ENCODE data around the gene KRT39.

The KRT39 gene

DNA sequence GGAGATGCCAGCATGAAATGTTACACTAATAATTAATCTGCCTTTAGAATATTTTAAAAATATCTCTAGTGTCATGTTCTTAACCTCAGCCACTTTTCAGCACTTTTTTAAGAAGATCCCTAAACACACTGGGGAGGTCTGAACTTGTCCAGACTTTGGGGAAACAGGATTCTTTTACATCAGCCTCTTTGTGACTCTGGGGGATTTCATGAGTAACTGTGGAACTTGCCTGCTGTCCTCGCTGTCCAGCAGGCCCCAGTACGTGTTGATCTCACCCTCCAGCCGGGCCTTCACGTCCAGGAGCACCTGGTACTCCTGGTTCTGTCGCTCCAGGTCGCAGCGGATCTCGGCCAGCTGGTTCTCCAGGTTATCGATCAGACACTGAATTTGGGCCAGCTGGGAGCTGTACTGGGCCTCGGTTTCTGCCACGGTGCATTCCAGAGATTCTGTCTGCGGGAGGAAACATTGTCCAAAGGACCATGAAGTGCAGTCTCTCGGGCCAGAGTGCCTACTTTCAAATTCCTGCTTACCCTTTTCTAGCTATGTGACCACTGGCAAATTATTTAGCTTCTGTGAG is 11.9 kb upstream of the KRT39 start:
- DNase-seq, result no peak

DNA sequence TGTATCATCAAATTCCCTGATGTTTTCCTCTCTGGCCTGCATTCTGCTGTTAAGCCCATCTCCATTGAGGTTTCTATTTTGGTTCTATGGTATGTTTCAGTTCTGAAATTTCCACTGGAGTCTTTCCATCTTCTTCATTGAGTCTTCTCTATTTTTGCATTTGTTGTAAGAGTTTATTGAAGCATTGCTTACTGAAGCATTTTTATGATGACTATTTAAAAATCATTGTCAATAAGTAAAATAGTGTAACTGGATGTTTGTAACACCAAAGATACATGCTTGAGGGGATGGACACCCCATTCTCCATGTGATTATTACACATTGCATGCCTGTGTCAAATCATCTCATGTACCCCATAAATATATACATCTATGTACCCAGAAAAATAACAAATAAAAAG is 8.8 kb upstream of the KRT39 start:
- DNase-seq, result no peak

DNA sequence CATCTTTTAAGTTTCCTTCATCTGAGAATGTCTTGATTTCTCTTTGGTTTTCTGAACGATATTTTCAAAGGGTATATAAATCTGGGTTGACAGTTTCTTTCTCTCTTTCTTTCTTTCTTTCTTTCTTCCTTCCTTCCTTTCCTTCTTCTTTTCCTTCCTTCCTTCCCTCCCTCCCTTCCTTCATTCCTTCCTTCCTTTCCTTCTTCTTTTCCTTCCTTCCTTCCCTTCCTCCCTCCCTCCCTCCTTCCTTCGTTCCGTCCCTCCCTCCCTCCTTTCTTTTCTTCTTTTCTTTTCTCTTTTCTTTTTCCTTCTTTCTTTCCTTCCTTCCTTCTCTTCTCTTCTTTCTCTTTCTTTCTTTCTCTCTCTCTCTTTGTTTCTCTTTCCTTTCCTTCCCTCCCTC is 7.6 kb upstream of the KRT39 start:
- DNase-seq, result no peak

DNA sequence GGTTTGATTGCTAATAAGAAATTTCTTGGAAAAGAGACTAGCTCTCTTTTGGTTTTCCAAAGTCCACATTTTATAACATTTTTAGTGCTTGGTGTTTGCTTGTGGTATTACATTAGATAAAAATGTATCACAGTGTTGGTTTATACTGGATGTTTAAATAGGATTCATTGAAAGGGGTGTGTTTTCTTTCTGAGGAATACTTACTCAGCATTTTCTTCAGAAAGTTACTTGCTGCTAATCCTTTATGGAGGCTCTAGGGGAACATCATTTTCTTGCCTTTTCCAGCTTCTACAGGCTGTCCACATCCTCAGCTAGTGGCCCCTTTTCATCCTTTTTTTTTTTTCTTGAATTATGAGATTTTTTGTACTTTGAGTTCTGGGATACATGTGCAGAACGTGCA is 834 bp upstream of the KRT39 start:
- no peak for DNase-seq

DNA sequence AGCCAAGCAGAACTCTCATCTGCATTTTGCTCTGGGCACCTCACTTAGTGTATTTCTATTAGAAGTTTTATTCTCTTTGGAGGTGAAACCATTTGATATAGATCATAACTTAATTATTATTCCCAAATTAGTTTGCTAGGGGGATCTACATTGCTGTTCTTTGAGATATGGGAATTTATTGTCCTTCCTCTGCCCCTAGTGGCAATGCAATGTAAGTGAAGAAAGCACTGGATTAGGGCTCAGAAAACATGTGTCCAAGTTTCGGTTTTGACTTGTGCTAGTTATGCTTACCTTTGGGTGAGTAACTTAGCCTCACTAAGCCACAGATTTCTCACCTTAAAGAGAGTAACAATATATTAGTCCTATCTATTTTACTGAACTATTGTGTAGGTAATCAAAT is 2.9 kb downstream of the KRT39 start:
- no peak for DNase-seq

DNA sequence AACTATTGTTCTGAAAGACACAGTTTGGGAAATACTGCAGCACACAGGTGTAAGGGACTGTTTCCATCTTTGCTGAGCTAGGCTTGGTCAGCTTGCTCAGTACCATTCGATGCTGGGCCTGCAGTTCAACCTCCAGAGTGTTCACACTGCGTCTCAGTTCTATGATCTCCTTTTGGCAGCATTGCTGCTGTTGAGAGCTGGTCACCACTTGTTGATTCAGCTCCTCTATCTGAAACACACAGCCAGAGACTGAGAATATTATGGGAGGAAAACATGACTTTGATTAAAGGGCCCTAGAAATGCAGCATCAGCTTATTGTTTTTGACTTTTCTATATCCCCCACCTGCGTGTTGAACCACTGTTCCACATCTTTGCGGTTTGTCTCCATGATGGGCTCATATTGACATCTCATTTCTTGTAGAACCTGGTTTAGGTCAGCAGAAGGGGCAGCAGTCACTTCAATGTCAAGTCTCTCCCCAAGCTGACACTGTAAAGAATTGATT is 4.6 kb downstream of the KRT39 start:
- DNase-seq, result no peak

DNA sequence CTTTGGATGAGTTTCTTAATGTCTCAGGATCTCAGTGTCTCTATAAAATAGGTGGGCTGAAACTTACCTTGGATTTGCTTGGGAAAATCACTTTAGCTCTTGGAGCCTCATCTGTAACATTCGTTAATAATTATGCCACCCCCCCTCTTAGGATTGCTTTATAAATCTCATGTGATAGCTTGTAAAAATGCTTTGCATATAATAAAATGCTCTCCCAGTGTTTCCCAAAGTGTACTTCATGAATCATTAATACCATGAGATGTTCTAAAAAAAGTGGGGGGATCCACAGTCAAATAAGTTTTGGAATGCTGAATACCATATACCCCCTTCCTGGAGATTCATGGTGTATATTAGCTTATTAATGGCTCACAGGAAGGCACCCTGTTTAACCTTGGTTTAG is 5.2 kb downstream of the KRT39 start:
- no peak for DNase-seq

DNA sequence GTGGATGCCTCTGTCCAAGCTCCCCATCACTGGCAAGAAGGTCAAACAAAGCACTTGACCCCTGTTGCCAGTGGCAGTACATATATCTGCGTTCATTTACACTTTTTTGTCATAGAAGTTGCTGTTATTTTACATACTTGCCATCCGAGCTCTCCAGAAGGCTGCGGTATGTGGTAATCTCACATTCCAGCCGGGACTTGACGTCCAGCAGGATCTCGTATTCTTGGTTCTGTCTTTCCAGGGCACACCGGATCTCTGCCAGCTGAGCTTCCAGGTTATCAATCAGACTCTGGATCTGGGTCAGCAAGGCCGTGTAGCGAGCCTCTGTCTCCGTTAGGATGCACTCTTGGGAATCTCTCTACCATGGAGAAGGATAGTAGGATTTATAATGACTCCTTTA is 6.6 kb downstream of the KRT39 start:
- no peak for DNase-seq

DNA sequence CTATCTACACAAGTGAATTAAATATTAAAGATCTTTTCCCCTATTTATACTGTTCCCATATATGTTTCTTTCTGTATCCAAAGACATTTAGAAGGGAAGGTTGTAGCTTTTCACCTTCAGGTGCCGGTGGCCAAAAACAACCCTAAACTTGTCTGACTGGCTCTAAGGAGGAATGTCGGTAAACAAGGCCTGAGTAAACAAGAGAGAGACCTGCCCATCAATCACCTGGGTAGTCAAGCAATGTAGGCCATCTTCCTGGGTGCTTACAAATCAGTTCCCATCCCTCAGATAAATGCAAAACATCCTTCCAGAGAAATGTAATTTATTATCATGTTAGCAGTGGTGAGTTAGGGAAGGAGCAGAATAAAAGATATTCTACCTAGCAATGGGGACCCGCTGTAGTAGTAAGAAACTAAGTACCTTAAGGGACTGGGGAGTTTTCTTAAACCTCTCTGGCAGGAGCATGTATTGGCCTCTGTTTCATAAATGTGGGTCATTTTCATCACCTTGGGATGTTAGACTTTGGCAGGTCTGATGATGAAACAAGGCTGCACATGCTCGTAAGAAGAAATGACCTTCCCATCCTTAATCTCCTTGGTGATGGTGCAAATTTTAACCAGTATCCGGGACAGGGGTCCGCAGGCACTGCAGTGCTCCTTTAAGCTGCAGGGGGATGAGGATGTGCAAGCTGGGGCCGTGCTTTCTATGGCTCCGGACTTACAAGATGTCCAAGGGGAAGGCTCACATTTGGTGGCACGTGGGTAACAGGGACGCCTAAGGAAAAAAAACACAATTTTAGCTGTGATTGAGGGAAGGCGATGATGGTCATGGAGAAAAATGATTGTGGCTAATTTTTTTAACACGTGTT is 8.4 kb downstream of the KRT39 start:
- no peak for DNase-seq

DNA sequence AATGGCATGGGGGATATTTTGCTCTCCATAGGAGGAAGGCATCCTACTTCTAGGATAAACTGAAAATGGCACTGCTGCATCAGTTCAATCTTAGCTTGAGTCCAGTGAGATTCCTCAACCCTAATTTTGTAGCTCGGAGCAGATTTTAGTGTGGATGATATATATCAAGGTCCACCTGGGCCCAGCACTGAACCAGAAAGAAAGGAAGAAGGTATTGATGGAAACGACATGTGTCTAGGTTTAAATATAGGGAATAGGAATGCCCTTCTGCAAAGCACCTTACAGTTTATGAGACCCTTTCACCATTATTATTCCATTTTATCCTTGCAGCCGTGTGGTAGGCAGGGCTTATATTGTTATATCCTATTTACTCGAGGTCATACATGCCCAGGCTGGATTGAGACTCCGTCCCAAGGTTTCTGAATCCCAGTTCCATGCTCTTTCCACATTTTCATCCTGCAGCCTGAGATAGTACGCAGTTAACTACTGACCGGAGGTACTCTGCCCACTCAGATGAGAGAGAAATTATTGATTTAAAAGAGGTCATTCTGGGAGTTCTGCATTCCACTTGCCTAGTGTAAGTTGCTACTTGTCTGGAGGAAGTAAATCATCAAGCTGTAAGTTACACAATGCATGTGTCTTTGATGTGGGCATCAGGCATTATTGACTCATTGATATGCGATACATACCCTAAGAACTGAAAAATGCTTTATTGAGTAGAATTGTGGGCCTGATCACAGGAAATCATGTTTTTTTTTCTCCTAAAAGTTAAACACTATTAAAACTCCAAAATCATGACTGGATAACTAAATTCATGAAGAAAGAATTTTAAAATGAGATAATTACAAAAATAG is 10.1 kb downstream of the KRT39 start:
- no peak for DNase-seq

DNA sequence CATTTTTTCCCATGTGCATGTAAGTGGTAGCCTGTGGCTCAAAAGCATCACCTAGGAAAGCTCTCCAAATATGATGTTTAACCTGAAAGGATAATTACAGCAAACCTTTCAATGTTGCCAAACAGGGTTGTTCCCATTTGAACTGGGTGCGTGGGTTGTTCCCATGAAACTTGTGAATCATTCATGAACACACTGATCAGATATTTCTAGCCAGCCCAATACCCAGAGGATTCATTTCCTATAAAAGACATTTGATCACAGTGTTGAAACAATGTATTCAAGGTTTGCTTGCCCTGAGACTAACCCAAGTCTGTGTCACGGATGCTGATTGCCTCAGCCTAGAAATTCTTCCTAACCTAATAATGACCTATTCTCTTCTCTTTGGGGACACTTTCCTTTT is 12.9 kb downstream of the KRT39 start:
- DNase-seq, result peak; percentile 4

DNA sequence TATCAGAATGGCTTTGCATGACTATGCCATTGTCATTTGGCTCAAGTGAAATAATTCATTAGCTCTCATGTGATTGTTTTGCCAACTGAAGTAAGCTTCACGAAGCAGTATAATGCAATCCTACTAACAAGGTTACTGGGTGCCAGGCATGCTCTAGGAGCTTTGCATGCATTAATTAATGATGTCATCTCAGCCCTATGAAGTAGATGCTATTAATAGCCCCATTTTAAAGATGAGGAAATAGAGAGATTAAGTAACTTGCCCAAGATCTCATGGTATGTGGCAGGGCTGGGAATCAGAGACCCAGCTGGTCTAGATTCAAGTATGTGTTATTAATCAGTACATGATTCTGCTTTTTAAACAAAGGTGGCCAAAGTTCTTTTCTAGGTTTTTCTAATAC is 14.1 kb downstream of the KRT39 start:
- no peak for DNase-seq

DNA sequence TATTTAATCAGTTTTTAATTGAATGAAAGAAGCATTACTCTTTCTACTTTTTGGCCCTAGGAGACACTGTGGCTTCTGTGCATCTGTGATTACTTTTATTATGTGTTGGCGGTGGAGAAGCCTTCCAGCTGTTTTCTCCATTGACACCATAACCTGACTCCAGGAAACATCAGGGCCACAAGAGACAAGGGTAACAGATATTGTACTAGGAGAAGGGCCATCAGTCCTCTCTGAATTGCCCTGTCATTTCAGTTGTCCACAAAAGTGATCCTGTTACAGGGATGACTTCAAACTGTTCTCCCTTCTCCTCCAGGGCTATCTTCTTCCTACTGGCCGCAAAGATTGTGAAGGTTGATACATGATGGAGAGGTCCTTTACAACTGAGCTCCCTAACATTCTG is 14.6 kb downstream of the KRT39 start:
- no peak for DNase-seq

DNA sequence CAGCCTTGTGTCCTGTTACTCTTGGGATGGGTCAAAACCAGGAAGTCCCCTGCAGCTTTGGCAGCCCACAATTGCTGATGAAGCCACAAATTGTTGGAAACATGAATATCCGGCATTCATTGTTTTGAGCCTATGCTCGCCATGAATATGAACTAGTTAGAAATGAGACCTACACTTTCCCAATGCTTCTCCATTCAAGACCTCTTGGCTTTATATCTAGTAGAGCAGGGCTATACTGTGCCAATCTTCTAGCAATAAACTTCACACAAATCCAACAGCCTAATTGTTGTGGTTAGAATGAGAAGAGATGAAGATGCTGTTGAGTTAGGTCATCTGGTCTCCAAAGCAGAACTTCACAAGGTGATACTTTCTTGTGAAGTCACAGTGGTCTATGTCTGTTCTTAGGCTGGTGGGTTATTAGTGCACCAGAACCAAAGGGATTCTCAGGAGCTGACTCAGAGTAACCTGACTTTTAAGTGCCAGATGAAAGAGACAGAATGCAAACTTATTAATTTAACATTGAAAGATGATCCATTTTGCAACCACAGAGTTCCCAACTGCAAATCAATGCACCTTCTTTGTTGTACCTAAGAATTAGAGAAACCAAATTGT is 15.6 kb downstream of the KRT39 start:
- no peak for DNase-seq

DNA sequence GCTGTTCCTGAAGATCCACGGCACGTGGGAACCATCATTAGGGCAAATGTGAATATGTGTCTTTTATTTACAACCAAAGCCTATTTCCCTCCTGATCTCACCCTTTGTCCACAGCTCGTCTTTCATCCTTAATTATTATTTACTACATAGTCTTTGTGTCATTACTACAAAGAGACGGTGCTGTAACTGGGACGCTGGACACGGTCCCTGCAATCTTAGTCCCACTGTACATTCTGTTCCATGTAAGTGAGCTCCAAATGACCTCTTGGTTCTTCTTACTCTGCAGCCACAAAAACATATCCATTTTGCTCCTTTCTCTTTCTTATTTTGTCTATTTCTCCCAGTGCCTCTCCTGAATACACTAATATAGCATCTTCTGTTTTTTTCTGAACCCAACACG is 16.6 kb downstream of the KRT39 start:
- DNase-seq, result no peak

DNA sequence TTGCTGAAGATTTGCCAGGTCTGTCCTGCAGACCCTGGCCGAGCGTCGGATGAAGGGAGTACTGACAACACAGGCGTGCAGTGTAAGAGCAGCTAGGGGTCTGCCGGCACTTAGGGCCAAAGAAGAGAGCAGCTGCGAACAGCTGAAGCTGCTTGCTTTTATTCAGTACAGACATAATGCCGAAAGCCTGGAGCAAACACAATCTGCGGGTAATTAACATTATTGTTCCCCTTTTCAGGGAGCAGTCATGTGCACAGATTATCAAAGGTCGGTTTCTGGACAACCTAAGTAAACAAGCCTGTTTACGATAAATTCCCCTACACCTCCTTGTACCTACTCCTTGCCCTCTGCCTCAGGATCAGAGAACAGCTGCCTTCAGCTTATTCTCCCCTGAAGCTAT is 17.3 kb downstream of the KRT39 start:
- DNase-seq, result no peak

DNA sequence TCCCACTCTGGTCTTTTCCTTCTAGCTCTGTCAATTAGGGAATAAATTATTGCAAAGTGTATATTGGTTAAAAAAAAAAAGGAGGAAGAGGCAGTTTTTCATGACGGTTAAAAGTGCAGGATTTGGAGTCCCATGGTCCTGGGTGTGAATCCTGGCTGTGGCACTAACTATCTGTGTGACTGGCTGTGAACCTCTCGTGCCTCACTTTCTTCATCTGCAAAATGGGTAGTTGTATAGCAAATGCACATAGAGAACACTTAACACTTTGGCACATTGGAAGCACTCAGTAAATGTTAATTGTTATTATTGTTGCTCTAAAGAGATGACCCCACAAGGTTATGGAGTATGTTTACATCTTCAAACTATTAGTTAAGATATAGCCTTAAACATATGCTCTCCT is 18.8 kb downstream of the KRT39 start:
- no peak for DNase-seq

DNA sequence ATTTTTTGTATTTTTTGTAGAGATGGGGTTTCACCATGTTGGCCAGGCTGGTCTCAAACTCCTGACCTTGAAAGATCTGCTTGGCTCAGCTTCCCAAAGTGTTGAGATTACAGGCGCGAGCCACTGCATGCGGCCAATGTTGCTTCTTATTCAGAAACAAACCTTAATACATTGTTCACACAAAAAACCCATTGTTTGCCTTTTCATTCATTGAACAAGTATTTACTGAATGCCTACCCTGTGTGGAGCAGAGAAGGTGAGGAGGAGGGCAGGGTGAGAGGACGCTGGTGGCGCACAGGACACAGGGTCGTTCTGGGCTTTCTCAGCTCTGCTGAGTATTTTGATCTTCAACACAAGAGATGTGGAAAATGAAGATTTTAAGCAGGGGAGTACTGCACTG is 21.3 kb downstream of the KRT39 start:
- no peak for DNase-seq

DNA sequence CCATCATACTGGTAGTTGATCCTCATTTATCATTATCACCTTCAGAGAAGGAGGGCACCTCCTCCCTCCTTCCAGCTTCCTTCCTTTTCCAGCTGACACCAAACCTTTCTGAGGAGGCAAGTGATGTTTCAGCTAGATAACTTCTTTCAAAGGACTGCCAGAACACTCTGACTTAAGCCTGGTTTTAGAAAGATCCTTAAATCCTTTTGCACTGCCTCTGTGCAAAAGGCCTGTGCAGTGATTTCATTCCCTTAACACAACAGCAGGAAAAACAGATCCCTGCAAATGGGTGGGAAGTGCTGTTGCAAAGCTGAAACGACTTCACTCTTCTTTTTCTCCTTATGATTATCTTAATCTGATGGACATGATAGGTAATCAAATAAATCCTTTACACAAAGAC is 22.2 kb downstream of the KRT39 start:
- no peak for DNase-seq

DNA sequence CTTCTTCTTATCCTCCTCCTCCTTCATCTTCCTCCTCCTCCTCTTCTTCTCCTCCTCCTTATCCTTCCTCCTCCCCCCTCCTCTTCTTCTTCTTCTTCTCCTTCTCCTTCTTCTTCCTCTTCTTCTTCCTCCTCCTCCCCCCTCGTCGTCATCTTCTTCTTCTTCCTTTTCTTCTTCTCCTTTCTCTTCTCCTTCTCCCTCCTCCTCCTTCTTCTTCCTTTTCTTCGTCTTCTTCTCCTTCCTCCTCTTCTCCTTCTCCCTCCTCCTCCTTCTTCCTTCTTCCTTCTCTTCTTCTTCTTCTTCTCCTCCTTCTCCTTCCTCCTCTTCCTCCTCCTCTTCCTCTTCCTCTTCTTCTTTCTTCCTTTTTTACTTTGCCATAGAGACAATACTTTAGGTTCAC is 24.2 kb downstream of the KRT39 start:
- DNase-seq, result no peak

DNA sequence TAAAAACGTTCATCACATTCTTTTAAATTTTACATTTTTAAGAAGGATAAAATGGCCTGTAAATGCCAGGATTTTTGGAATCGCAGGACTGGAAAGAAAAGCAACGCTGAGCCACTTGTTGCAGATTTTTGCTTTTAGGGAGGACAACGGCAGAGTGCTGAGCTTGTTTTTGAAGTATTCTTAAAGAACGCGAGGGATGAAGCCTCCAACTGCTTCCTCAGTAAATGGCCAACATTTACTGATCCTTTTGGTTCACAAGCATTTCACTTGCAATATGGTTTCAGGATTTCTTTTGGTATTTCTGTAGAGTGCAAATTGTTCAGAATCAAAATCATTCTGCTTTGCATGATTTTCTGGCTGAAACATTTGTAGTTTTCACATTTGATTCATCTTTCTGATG is 26.5 kb downstream of the KRT39 start:
- DNase-seq, result no peak

DNA sequence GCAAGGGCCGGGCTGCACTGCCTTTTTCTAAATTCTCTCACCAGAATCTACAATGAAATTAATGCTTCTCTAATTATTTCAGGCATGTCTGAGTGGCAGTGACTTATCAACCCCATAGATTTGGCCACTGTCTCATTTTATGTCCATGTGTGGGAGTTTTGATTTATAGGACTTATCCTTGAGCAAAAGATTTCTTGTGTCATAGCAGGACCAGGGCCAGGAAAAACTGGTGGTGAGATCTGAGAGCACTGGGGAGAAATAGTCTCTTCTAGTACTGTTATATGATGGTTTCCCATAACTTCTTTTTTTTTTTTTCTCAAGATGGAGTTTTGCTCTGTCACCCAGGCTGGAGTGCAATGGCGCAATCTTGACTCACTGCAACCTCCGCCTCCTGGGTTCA is 27.8 kb downstream of the KRT39 start:
- no peak for DNase-seq

DNA sequence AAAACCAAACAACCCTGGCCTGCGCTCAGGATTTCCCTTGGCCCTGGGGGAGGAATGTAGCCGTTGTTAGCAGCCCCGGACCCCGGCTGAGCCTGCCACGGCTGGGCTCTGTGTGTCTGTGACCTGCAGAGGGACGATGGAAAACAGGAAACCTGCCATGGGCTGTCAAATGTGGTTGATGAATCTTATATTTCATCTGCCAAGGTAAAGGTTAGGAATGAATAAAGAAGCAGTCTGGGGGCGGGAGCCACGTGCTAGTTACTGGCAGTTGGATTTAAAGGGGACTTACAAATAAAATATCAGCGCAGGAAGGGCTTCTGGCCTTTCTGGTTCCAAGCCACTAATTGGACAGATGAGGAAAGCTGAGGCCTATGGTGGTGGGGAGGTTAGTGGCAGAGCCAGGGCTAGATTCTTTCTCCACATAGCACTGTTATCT is 29.3 kb downstream of the KRT39 start, which contains the start of gene KRT23:
Gene KRT23 (minus strand): TSS at position 263 of the 436 bp plus-strand sequence. CDS start 1,043 bp downstream, outside the sequence.
- DNase-seq, result no peak

All from stimulated activated CD4-positive, alpha-beta T cell treated with anti-CD3 and anti-CD28 coated beads, Interleukin-4, amount 100 ng/mL, for 24 hours (primary cell).